HFF-Myc (cell line): ENCODE data around the gene LRRC74B.

Source experiments
- DNase-seq: peaks from one replicate; pipeline ENCODE4 v3.0.0-alpha.2; 2011; ENCODE audit warnings: low read depth; ENCODE audit errors: extremely low read depth
- H3K4me3 ChIP-seq: replicated peaks from 2 replicates; pipeline ENCODE4 v1.5.1; 2011; ENCODE audit warnings: low read depth, mild to moderate bottlenecking, control low read depth, low read length
- TF ChIP-seq, protein P1 (sequence below): IDR thresholded peaks from 2 replicates; pipeline ENCODE4 v1.5.1; 2012; ENCODE audit warnings: mild to moderate bottlenecking, low read depth, low read length, control low read depth; ENCODE audit errors: missing control alignments

Gene LRRC74B

DNA sequence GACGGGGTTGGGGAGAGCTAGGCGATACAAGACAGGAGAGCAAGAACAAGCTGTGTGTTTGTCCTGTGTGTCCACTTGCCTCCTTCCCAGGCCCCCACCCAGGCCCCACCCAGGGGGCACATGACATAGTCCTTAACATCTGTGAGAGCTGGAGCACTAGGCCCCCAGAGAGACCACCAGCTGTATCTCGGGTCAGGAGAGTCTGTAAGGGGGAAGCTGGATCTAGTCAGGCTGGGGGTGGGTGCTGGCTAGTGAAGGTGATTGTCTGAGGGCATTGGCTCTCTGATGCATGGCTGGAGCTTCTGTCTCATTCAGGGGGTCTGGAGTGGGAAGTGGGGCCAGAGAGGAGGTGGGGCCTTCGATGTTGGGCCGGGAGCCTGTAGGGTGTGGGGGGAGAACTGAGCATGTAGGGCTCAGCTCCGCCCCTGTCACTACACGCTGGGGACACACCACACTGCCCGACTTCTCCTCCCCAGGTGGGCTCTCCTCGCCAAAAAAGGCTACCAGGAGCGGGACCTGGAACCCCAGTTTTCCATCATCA lies 30.2 kb upstream of the LRRC74B start:
- DNase-seq = no peak
- peak overlapping the region; percentile 55; the same call in 1 of the 2 replicates for H3K4me3 ChIP-seq
- TF ChIP-seq, protein P1, sequence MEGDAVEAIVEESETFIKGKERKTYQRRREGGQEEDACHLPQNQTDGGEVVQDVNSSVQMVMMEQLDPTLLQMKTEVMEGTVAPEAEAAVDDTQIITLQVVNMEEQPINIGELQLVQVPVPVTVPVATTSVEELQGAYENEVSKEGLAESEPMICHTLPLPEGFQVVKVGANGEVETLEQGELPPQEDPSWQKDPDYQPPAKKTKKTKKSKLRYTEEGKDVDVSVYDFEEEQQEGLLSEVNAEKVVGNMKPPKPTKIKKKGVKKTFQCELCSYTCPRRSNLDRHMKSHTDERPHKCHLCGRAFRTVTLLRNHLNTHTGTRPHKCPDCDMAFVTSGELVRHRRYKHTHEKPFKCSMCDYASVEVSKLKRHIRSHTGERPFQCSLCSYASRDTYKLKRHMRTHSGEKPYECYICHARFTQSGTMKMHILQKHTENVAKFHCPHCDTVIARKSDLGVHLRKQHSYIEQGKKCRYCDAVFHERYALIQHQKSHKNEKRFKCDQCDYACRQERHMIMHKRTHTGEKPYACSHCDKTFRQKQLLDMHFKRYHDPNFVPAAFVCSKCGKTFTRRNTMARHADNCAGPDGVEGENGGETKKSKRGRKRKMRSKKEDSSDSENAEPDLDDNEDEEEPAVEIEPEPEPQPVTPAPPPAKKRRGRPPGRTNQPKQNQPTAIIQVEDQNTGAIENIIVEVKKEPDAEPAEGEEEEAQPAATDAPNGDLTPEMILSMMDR = no peak

DNA sequence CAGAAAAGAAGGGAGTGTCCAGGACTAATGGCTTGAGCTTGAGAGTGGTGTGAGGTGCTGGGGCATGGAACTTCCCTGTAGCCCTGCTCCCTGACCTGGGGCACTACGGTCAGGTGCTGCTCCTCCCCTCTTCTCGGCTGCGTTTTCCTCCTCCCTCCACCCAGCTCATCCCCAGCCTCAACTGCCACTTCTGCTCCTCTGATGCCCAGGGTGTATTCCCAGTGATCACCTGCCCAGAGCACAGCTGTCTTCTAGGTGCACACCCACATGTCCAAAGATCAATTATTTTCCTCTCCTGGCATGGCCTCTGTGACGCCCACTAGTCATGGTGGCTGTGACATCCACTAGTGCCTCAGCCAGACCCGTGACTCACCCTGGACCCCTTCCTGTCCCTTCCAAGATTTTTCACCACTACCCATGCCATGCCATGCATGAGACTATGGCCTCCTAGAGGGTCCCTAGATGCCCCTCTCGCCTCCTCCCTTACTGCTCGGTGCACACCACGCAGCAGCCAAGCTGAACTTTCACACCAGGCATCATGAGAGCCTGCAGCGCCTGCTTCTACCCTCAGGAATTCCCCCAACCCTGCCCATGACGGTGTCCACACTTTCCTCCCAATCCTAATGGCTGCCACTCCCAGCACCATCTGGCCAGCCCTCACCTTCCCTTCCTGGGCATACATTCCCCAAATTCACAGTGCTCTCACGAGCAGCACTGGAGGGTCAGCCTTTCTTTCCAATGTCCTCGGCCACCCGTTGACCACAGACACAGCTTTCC lies 28.9 kb upstream of the LRRC74B start:
- DNase-seq = no peak
- H3K4me3 ChIP-seq = no peak overlapping the region
- TF ChIP-seq, protein P1 = no peak

DNA sequence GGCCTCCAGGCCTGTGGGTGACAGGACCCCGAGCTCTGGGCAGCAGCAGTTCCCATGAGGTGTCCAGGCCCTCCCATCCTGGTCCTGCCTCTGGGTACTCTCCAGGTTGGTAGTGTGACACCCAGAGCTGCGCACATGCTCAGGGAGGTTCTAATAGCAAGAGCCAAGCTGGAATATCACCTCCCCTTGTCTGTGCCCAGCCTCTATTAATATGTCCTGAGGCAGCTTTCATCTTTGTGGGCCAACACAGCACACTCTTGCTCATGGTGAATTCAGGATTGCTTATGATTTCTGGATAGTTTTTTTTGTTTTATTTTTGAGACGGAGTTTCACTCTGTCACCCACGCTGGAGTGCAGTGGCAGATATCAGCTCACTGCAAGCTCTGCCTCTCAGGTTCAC lies 27.4 kb upstream of the LRRC74B start:
- no peak overlapping the region for H3K4me3 ChIP-seq
- TF ChIP-seq, protein P1 = no peak

DNA sequence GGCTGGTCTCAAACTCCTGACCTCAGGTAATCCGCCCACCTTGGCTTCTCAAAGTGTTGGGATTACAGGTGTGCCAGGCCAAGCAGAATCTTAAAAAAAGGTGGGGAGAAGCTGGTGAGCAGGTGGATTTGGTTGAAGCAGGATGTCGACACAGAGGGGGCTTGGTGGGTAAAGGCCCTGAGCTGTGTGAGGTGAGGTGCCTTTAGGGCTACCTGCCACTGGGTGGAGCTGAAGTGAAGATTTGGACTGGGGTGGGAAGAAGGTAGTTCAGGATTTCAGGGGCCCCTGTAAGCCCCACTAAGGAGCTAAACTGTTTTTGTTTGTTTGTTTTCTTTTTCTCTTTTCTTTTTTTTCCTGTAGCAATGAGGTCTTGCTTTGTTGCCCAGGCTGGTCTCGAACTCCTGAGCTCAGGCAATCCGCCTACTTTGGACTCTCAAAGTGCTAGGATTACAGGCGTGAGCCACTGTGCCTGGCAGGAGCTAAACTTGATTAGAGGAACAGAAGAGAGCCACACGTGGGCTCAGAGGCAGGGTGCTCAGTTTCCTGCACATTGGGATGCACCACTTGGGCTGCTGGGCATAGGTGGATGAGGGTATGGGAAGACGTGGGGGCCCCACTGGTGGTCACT lies 24.8 kb upstream of the LRRC74B start:
- DNase-seq = no peak
- no peak overlapping the region for H3K4me3 ChIP-seq
- TF ChIP-seq, protein P1 = peak; percentile 54

More for the DNA sequence above, 27.4 kb upstream of the LRRC74B start:
- no peak for DNase-seq

DNA sequence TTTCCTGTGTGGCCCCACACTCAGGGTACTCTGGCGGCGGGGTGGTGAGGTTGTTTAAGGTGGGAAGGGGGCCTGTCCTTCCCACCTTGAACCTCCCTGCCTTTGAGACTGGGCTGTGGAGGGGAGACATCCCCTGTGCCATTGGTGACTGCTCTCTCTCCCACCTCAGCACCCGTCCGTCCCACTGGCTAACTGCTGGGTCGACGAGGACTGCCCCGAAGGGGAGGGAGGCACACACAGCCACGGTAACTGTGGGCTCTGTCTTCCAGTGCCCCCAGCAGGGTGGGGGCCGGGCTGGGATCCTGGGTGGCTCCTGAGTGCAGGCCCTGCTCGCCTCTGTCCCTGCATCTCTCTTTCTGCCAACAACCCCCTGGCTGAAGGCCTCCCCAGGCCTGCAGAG lies 23.2 kb upstream of the LRRC74B start:
- DNase-seq = no peak
- TF ChIP-seq, protein P1 = no peak
- no peak overlapping the region for H3K4me3 ChIP-seq

DNA sequence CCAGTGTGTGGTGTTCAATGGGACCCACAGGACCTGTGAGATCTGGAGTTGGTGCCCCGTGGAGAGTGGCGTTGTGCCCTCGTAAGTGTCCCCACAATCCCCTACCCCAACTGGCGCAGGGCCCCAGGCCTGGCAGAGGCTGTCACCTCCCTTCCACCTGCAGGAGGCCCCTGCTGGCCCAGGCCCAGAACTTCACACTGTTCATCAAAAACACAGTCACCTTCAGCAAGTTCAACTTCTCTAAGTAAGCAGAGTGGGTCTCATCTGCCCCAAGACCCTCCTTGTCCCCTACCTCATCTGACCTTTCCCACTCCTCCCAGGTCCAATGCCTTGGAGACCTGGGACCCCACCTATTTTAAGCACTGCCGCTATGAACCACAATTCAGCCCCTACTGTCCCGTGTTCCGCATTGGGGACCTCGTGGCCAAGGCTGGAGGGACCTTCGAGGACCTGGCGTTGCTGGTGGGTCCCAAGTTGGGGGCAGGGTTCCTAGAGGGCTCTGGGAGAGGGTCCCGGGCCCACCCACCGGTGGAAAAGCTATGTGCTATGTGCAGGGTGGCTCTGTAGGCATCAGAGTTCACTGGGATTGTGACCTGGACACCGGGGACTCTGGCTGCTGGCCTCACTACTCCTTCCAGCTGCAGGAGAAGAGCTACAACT lies 22.7 kb upstream of the LRRC74B start:
- TF ChIP-seq, protein P1 = no peak
- H3K4me3 ChIP-seq = no peak overlapping the region
- DNase-seq = no peak
